NCI-H510A (cell line): ENCODE results near the gene PDGFA.

ENCODE experiments used
- DNase-seq: peaks from one replicate; lab custom pipeline; 2025; lab: John Stamatoyannopoulos, UW

PDGFA gene

DNA sequence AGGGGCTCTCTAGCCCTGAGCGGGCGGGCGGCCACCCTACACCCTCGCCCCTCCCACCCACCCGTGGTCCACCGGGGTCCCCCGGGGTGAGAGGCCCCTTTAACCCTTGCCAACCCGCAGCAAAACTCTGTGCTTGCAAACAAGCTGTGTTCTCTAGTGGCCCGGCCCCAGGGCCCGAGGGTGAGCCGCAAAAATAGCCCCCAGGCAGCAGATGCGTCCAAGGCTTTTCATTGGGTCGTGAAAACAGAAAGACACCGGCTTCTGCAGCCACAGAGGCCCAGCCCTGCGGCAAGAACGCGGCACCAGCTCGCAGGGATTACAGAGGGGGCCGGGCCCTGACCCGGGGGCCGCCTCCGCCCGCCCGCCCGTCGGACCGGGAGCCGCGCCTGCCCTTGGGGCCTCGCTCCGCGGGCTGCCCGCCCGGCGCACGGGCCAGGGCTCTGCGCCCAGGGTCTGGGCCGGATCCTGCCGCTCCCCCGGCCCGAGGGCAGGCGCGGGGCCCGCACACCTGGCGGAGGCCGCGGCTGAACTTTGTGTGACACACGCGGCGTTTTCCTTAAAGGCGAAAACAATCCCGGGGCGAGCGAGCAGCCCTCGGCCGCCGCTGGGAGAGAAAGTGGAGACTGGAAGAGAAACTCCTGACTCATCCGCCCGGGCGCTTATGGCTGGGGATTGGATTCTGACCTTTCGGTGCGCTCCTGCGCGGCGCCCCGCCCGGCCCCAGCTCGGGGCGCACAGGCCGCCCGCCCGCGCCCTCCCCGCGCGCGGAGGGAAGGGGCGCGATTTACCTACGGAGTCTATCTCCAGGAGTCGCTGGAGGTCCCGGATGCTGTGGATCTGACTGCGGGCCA lies 2.8 kb downstream of the PDGFA start:
- DNase-seq = no peak

DNA sequence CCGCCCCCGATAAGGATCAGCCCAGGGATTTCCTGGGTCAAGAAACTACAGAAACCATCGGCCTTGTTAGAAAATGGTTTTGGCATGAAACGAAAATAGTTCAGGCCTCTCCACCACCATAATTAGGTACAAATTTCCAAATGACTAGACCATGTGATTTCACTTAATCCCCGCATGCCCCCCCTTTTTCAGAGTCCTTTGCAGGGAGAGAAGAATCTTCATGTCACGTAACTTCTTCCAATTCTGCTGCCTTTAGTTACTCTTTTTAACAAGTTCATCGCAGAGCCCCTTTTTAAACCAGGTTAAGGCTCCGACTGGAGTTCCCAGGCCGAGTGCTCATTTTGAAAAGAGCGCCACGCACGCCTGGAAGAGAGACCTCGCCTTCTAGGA lies 3.4 kb downstream of the PDGFA start:
- DNase-seq = no peak

DNA sequence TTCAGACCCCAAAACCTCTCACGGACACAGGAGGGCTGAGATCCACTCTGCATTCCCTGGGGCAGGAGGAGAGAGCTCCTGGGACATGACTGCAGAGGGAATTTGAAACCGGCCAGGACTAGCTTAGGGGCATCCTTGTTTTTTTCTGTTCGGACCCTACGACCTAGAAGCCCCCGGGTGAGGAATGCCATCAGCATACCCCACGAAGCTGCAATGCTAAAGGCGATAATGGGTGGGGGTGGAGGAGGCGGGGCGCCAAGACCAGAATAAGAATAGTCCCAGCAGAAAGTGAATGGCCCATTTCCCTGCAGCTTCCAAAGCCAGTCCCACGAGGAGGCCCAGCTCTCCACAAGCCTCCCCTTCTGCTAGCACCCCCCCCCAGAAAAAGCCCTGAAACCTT lies 4.0 kb downstream of the PDGFA start:
- no peak for DNase-seq

DNA sequence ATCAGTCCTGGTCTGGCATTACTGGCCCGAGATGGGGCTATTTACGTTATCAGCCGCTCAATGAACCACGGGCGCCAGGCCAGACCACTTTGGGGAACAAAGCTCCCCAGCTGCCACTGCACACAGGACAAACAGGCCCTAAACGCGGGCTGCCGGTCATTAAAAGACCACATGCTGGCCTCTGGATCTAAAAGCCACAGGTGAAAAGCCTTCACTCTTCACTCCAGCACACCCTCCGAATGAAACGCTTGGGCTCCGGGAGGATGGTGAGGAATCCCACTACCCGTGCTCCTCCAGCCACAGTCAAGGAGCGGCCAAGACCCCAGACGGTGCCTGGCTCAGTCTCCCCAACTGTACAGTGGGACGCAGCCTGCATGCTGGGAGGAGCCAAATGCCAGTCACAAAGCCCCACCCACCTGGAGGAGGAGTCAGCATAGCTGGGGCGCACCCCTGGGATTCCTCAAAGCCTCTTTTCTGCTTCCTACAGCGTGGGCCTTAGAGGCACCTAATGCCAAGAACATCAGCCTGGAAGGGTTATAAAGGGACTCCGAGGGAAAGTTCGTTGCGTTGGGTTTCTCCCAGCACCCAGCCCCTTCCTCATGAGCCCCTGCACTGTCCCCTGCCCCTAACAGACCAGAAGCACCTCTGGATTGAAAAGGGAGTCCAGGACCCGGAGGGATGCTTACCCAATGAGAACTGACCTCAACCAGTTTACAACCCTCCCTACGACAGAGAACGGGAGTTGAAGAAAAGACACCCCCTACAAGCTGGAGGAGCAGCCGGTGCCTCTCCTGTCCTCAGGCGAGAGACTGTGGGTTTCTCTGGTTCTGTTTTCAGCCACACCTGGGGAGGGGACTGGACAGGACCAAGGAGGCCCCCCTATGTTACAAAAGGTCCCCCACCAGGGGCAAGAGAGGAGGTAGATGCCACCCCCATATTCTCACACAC lies 4.7 kb downstream of the PDGFA start:
- no peak for DNase-seq

DNA sequence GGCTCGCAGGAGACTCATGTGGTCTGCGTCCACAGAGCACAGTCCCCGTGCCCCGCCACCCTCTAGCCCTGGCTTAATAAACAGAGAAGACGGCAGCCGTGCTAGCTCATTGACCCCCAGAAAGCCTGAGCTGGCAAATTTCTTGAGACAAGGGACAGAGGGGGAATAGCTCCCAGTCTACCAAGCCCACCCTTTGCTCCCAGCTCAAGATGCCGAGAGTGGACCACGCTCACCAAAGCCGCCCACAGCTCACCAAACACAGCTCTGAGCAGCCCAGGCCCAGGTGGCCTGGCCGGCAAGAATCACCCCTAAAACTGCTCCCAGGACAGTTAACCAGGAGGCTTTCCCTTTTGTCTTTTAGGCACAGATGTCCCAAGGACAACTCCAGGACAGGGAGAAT lies 5.4 kb downstream of the PDGFA start:
- DNase-seq = no peak

DNA sequence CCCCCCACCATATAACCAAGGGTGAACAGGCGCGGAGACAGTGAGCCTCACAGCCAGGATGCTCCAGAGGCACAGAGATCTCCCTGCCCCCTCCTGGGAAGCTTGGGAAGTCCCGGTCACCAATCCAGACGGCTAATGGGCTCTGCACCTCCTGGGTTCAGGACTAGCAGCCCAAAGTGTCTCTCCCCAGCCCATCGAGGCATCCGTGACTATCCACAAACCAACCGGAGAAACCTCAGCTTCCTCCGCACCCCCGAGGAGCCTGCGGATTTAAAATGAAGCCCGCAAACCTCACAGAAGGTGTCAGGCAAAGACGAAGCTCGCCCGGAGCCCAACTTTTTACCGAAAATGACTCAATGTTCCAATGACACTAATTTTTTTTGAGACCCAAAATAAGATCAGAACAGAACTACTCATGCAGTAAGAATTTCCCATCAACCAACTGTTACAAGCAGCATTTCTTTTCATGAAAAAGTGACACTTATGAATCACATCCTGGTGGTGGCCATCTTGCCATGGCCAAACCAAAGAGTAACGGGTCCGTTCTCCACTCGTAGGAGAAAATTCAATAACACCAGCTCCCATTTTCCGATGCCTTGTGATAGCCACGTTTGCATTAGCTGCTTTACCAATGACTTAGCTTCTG lies 6.0 kb downstream of the PDGFA start:
- DNase-seq = no peak

DNA sequence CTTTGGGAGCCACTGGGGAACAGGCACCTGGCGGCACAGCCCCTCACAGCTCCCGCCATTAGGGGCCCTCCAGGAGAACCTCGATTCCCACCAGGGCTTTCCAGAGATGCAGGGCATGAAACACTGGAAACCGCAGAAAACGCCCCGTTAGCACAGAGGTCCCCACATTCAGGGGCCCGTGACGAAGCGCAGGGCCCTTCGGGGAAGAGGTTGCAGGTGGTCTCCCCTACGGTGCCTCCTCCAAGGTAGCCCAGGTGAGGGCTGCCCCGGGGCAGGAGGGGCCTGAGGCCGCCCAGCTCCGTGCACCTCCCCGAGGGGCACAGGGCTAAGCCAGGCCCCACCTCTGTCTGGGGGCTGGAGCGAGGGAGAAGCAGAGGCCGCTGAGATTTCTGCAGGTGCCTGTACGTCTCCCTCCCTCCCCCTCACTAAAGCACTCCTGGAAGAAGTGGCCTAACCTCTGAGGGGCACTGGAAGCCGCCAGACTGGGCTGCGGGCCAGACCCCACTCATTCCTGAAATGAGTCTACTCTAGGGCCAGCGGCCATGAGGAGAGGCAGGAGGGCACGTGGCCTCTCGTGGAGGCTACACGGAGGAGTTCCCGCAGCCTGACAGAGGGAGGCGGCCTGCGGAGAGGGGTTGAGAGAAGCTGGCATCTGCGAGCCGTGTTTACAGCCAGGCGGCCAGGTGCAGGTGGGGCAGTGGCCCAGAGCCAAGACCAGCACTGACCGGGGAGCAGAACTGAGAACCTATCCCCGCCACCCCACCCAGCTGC lies 6.9 kb downstream of the PDGFA start:
- DNase-seq = no peak

DNA sequence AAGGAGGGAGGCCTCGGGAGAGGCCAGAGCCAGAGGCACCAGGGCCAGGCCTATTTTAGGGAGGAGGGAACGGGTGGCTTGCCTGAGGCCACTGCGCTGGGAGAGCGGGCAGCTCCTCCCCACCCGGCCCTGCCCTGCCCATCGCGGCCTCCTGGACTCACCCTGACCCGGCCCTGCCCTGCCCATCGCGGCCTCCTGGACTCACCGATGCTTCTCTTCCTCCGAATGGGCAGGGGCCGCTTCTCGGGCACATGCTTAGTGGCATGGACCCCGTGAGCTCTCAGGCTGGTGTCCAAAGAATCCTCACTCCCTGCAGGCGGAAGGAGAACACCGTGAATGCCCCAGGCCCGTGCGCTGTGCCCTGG lies 7.5 kb downstream of the PDGFA start:
- DNase-seq = no peak

DNA sequence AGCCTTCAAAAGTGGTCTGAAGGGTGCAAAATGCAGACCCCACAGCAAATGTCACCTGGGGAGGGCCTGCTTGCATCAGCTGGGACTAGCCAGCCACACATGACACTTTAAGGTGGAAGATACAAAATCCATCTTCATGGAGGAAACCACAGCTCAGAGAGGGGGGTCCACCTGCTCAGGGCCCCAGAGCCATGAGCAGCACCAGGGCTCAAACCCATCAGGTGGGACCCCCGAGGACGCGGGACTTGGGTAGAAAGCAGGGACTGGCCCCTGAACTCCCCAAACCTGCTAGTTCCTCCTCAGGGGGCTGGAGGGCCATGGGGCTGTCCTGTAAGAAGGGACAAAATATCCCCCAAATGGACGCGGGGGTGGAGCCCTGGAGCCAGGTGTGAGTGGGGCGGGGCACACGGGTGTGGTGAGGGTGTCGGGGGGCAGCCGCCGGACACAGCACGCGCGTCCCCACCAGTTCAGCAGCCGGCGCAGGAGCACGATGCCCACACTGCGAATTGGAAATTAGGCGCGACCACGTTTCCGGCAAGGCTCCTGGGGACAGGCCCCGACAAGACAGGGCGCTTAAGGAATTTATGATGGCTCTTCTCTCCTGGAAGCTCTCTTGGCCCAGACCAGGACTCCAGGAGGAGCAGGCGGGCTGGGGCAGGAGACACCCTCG lies 8.0 kb downstream of the PDGFA start:
- DNase-seq = no peak

DNA sequence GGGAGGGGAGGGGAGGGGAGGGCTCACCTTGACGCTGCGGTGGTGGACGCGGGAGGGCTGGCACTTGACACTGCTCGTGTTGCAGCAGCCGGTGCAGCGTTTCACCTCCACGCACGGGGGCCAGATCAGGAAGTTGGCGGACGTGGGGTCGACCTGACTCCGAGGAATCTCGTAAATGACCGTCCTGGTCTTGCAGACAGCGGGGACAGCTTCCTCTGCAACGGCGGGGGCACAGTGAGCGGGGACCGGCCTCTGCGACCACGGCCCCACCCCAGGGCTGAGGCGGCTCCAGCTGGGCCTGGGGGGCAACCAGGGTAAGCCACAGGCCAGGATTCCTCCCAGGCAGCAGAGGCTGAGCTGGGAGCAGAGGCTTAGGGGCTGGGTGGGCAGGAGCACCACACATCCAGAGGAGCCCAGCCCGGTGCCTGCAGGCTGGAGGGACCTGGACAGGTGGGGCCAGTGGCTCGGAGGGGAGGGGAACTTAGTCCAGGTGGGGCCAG lies 8.8 kb downstream of the PDGFA start:
- no peak for DNase-seq

DNA sequence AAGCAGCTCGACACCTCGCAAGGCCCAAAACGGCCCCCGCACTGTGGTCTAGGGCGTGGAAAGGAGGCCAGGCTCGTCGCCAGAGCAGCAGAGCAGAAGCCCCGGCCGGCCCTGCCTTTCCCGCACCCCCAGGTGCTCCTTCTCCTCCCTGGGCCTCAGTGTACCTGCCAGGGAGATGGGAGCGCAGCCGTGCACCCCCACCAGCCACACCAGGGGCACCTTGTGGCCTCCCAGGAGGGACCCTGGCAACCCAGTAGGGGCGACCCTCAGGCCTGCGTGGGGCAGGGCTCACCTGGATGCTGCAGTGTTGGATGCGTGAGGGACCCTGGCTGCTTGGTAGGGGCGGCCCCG lies 9.5 kb downstream of the PDGFA start:
- DNase-seq = no peak

DNA sequence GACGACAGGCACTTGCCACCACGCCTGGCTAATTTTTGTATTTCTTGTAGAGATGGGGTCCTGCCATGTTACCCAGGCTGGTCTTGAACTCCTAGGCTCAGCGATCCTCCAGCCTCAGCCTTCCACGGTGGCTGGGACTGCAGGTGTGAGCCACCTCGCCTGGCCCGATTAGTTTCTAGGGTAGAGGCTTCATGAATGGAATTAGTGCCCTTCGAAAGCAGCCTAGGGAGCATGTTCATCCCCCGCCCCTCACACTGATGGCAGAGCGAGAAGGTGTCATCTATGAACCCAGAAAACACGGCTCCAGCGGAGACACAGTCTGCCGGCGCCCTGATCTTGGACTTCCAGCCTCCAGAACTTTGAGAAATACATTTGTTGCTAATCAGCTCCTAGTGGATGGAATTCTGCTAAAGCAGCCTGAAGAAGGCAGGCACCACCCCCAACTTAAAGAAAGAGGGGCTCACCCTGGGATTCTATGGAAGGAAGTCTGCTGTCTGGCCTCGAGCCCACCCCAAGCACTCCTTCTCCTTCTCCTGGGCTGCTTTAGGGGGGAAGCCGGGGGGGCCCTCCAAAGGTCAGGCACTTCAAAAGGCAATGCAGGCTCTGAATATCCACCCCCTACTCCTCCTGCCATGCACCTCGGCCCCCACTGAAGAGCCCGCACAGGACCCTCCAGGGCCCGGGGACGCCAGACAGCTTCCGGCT lies 10.1 kb downstream of the PDGFA start:
- no peak for DNase-seq

DNA sequence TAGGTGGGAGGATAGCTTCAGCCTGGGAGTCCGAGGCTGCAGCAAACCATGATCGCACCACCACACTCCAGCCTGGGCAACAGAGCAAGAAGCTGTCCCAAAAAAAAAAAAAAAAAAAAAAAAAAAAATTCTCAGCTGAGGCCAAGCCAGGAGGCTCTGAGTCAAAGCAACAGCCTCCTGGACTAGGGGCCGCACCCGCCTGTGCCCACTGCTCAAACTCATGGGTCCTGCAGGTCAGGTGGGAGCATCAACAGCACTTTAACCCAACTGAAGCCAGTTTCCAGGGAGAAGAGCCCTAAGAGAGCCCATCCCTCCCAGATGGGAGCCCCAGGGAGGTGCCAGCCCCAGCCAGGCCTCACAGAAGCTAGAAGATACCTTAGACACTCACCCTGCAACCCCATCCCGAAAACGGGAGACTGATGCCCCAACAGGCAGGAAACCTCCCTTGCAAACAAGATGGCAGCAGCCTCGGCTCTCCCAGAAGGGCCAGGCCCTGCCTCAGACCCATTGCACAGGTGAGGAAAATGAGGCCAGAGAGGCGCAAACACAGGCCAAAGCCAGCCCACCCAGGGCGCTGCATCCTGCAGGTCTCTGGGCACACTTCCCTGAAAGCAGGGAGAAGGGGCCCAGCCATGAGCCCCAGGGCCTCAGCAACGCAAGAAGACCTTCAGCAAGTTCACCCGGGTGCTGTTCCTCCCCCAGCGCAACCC lies 11.0 kb downstream of the PDGFA start:
- DNase-seq = no peak

DNA sequence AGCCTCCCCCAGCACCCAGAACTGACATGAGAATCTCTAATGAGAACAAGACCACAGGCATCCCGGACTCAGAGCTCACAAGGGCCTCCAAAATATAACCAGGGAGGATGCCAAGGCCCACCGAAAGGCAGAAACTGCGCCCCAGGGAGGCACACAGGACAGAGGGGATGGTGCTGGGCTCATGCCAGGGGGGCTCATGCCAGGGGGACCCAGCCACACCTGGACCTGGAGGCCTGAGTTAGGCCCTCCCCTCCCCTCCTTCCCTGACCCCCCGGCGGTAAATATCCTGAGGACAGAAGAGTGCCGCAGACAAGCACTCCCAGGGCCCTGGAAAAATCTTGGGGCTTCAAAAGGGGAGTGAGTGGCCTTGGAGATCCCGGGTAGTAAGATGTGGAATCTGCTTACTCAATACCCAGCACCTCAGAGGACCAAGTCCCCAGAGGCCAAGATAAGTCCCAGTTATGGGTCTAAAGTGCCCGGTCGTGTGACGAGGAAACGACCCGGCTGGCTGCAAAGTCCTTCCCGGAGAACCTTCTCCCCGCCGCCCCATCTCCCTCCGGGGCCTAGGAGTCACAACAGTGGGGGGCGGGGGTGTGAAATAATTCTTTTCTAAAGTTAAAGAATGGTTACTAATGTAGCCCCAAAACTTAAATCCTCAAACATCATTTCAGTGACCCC lies 11.9 kb downstream of the PDGFA start:
- DNase-seq = no peak

DNA sequence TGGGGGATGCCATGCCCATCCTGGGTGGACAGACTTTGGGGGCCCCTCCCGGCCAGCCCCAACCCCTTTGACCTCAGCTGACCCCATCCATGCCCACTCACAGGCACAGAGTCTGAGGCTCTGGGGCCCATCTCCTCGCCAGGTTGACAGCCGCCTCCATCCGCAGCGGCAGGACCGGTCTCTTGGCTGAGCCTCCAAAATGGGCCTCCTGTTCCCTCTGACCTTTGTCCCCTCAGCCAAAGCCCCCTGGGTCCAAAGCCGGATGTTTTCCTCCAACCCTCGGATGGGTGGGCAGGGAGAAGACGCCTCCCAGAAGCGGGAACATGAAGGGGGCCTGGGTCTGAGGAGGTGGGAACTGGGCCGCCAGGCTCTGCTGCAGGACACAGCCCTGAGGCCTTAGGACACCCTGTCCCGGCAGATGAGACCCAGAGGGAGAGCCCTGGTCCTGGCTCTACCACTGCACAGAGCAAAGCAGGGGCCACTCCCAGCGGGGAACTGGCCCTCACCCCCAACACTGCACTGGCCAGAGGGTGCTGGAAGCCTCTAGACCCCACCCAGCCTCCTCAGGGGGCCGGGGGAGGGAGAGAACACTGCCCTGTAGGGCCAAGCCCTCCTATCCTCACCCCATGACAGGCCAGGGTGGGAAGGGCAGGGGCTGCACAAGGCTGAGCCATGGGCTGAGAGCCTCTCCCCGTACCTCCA lies 12.6 kb downstream of the PDGFA start:
- no peak for DNase-seq

DNA sequence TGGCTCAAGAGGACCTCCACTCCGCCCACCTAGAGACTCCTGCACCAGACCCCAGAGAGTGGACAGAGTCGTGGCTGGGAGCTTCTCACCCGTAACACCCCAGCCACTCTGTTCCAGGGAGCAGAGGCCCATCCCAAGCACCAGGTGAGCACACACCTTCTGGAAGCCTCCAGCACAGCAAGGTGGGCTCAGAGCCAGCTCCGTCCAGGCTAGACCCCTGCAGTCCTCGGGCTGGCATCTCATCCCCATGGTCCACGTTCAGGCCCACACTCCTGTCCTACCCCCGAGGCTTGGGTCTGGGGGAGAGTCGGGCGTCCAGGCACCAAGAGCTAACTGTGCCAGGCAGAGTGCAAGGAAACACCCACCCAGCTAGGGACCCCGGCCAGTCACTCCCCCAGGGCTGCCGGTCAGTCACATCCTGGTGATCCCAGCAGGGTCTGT lies 13.2 kb downstream of the PDGFA start:
- no peak for DNase-seq

DNA sequence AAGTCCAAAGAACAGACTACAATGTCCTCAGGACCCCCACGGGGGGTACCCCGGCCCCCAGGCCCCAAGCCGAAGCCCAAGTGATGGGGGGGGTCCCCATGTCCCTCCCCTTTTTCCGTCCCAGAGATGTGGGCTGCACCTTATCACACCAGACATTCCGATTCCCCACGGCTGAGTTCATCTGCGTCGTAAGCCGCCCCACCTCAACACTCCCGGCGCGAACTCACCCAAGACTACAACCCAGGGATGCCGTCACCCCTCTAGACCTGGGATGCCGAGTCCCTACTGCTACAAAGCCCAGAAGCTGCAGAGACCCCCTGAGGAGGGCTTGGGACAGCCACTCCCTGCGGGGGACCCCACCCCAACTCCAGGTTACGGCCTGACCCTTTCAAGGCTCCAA lies 14.5 kb downstream of the PDGFA start:
- DNase-seq = no peak

DNA sequence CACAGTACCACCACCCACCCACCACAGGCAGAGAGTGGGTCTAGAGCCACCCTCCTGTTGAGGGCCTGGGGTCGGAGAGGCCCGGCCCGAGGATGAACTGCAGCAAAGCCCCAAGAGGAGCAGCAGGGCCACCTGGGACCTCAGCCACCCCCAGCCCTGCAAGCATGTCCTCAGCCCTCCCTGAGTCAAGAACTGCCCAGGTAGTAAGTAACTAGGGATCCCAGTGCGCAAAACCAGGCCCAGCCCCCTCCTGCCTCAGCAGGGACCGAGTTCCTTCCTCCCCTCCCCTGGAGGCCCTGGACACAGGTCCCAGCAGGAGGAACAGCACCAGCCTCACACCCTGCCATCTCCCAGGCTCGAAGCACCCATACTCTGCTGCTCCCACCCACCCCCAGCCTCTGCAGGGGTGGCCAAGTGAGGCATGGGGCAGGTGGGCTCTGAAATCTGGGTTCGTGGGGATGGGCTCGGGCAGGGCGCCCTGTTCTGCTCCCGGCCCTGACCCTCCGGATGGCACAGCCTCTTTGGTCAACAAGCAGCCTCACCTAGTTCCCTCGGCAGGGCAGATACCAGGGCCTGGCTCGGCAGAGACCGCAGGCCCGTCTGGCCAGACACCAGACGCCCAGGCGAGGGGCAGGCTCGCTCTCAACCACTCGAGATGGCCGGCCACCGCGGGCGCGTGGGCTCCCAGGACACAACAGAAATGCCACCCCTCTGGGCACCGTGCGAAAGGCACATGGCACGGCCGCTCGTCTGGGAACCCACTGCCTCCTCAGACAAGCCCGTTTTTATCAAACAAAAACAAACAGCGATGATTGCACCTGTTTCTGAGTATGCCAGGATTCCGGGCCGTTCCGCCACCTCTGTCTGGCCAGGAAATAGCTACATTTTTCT lies 15.2 kb downstream of the PDGFA start:
- DNase-seq = no peak
